ENCODE data around the gene AQP1. TPM values are rescaled to one million over a fixed set of nuclear protein-coding genes. Genes with fewer than 3 reads are reported as not detected.

Gene AQP1
- total RNA-seq, 4 donors from 2014 or later, result 48.7 to 231 (median 134) TPM

GRCh38 chr7:30941582-30942323 is 30.1 kb downstream of the AQP1 start:
- no peak overlapping the region for H3K4me3 ChIP-seq (replicated peaks in 1 of 3)
- no peak overlapping the region for H3K27ac ChIP-seq
- no peaks in the 10 kb centered on the region for H3K27me3 ChIP-seq
- WGBS, 2 donors, result 58 to 62% methylated on average over 8 of the region's 8 CpGs
- no peak for DNase-seq
- intact Hi-C loops (cut with DNase I), result no loop called here
- H3K9me3 ChIP-seq, result no peaks in the 10 kb centered on the region
- H3K4me1 ChIP-seq, result peaks cover 0 to 5% of the 10 kb centered on the region in 2 donors
- no peaks in the 10 kb centered on the region for H3K36me3 ChIP-seq
- TF ChIP-seq CTCF (IDR thresholded peaks at IDR 0.05), result no peak

GRCh38 chr7:30950197-30950596 is 38.5 kb downstream of the AQP1 start:
- Histone ChIP-seq H3K36me3 (no peaks in the 10 kb centered on the region), H3K27me3 (no peaks in the 10 kb centered on the region), H3K9me3 (no peaks in the 10 kb centered on the region), H3K4me3 (replicated peaks in 1 of 3) (no peak overlapping the region), H3K27ac (no peak overlapping the region), H3K4me1 (no peaks in the 10 kb centered on the region)
- intact Hi-C loops (cut with DNase I), result no loop called here
- TF ChIP-seq POLR2A (IDR thresholded peaks at IDR 0.05) (no peak), CTCF (IDR thresholded peaks at IDR 0.05) (no peak)
- DNase-seq, result no peak

- no peak overlapping the region for H3K27ac ChIP-seq
- DNase-seq, result no peak
- 65 to 66% methylated on average over 4 of the region's 4 CpGs for WGBS, 2 donors
- no peaks in the 10 kb centered on the region for H3K27me3 ChIP-seq
- TF ChIP-seq CTCF (IDR thresholded peaks at IDR 0.05) (no peak), POLR2A (IDR thresholded peaks at IDR 0.05) (no peak)
- H3K4me1 ChIP-seq, result no peaks in the 10 kb centered on the region
- intact Hi-C loops (cut with DNase I), result no loop called here
- no peaks in the 10 kb centered on the region for H3K9me3 ChIP-seq
- H3K36me3 ChIP-seq, result no peaks in the 10 kb centered on the region
- no peak overlapping the region for H3K4me3 ChIP-seq (replicated peaks in 1 of 3)
Measured at GRCh38 chr7:30954914-30955313, 43.3 kb downstream of the AQP1 start.

GRCh38 chr7:30956704-30957103 is 45.1 kb downstream of the AQP1 start:
- Histone ChIP-seq H3K4me3 (replicated peaks in 1 of 3) (no peak overlapping the region), H3K27ac (no peak overlapping the region), H3K27me3 (no peaks in the 10 kb centered on the region), H3K36me3 (no peaks in the 10 kb centered on the region), H3K4me1 (no peaks in the 10 kb centered on the region), H3K9me3 (no peaks in the 10 kb centered on the region)
- 95% methylated on average over 1 of the region's 1 CpG for WGBS, 2 donors
- DNase-seq, result no peak
- TF ChIP-seq CTCF (IDR thresholded peaks at IDR 0.05) (no peak), POLR2A (IDR thresholded peaks at IDR 0.05) (no peak)
- intact Hi-C loops (cut with DNase I), result no loop called here

GRCh38 chr7:30963842-30964241 is 52.2 kb downstream of the AQP1 start, which contains the start of gene GHRHR:
GHRHR (plus strand) TSS chr7:30963953; CDS start chr7:30964069, 116 bp downstream.
- no peak for DNase-seq
- no peaks in the 10 kb centered on the region for H3K36me3 ChIP-seq
- H3K4me1 ChIP-seq, result no peaks in the 10 kb centered on the region
- no peaks in the 10 kb centered on the region for H3K27me3 ChIP-seq
- H3K9me3 ChIP-seq, result no peaks in the 10 kb centered on the region
- H3K27ac ChIP-seq, result no peak within 1 kb of the TSS
- TF ChIP-seq CTCF (IDR thresholded peaks at IDR 0.05) (no peak), POLR2A (IDR thresholded peaks at IDR 0.05) (no peak)
- no peak within 1 kb of the TSS for H3K4me3 ChIP-seq (replicated peaks in 1 of 3)
- 82 to 85% methylated on average over 8 of the region's 11 CpGs for WGBS, 2 donors
- intact Hi-C loops (cut with DNase I), result no loop called here

Data from thyroid gland (tissue), 4 donors.